Measurements from ENCODE around the gene FBLL1. TPM values are rescaled to one million over a fixed set of nuclear protein-coding genes. Genes with fewer than 3 reads are reported as not detected.

FBLL1 gene
- total and polyA plus RNA-seq, 2 experiments from 2014 or later, result 2.3 to 6.0 TPM

DNA sequence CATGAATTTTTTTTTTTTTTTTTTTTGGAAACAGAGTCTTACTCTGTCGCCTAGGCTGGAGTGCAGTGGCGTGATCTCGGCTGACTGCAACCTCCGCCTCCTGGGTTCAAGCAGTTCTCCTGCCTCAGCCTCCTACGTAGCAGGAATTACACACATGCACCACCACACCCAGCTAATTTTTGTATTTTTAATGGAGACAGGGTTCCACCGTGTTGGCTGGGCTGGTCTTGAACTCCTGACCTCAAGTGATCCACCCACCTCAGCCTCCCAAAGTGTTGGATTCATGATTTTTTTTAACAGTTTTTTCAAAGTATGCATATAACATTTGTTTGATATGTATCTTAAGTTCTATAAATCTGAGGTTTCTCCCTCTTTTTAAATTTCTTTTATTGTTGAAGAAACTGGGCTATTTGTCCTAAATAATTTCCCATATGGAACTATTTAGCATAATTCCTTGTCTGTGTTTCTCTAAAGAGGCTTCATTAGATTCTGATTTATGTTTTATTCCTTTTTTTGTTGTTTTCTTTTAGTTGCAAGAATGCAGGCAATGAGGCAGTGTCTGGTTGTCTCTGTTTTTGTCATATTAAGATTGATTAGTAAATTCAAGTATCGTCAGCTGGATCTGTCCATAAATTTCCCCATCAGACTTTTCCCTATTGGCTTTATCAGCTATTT lies 26.4 kb upstream of the FBLL1 start:
- no peaks in the 10 kb centered on the region for H3K9me3 Mint-ChIP-seq
- H3K9me2 ChIP-seq (ENCODE audit: insufficient read depth), result no peaks in the 10 kb centered on the region

DNA sequence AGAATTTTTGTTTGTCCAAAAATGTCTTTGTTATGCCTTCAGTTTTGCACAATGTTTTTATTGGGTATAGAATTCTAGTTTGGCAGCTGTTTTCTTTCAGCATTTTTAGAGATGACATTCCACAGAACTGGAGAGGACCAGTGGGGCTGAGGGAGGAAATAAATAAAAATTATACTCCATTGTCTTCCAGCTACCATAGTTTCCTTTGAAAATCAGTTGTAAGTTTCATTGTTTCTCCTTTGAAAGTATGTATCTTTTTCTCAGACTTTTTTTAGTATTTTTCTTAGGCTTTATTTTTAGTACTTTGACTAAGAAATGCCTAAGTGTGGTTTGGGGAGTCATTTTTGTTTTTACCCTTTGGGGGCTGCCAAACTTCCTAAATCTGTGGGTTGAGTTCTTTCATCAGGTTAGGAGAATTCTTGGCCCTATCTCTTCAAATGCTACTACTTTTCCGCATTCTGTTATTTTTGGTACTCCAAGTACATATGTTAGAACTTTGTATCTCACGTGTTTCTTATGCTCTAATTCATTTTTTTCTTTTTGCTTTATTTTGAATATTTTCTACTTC lies 15.2 kb upstream of the FBLL1 start:
- ATAC-seq (no peak), DNase-seq (ENCODE audit: low spot score) (no peak)
- Mint-ChIP-seq H3K4me3 (no peak overlapping the region), H3K9me3 (no peaks in the 10 kb centered on the region), H3K36me3 (ENCODE audit: low read depth) (peaks cover 90% of the 10 kb centered on the region), H3K4me1 (no peaks in the 10 kb centered on the region), H3K27ac (no peak overlapping the region), H3K27me3 (ENCODE audit: insufficient read depth, low read depth, poor library complexity) (peaks cover 1% of the 10 kb centered on the region)
- Histone ChIP-seq H3K4me2 (no peak overlapping the region), H2AFZ (no peak overlapping the region), H3K4me3 (no peak overlapping the region), H3K36me3 (ENCODE audit: insufficient read depth) (peaks cover 82% of the 10 kb centered on the region), H3F3A (replicated peaks; ENCODE audit: low read depth) (0 out of 2 replicates have a peak, but pooled peaks cover 3% of the 10 kb centered on the region), H3K4me1 (ENCODE audit: insufficient read depth) (no peaks in the 10 kb centered on the region), H3K79me2 (replicated peaks; ENCODE audit: insufficient read depth) (no peaks in the 10 kb centered on the region), H3K9me2 (ENCODE audit: insufficient read depth) (no peaks in the 10 kb centered on the region), H3K27ac (ENCODE audit: low read depth) (no peak overlapping the region), H4K20me1 (replicated peaks; ENCODE audit: insufficient read depth) (peaks cover 12% of the 10 kb centered on the region; the same call in 1 of the 2 replicates), H3K27me3 (ENCODE audit: insufficient read depth) (no peaks in the 10 kb centered on the region)
- TF ChIP-seq JUNB (IDR thresholded peaks at IDR 0.05; ENCODE audit: unreplicated experiment) (no peak), EZH2phosphoT487 (IDR thresholded peaks at IDR 0.05; ENCODE audit: unreplicated experiment) (no peak), CREB1 (CRISPR knock-in tag; IDR thresholded peaks at IDR 0.05; ENCODE audit: low read depth) (no peak), STAT1 (IDR thresholded peaks at IDR 0.05; ENCODE audit: unreplicated experiment) (no peak), ZNF114 (CRISPR knock-in tag; IDR thresholded peaks at IDR 0.05) (no peak)
- TF ChIP-seq, protein P1, sequence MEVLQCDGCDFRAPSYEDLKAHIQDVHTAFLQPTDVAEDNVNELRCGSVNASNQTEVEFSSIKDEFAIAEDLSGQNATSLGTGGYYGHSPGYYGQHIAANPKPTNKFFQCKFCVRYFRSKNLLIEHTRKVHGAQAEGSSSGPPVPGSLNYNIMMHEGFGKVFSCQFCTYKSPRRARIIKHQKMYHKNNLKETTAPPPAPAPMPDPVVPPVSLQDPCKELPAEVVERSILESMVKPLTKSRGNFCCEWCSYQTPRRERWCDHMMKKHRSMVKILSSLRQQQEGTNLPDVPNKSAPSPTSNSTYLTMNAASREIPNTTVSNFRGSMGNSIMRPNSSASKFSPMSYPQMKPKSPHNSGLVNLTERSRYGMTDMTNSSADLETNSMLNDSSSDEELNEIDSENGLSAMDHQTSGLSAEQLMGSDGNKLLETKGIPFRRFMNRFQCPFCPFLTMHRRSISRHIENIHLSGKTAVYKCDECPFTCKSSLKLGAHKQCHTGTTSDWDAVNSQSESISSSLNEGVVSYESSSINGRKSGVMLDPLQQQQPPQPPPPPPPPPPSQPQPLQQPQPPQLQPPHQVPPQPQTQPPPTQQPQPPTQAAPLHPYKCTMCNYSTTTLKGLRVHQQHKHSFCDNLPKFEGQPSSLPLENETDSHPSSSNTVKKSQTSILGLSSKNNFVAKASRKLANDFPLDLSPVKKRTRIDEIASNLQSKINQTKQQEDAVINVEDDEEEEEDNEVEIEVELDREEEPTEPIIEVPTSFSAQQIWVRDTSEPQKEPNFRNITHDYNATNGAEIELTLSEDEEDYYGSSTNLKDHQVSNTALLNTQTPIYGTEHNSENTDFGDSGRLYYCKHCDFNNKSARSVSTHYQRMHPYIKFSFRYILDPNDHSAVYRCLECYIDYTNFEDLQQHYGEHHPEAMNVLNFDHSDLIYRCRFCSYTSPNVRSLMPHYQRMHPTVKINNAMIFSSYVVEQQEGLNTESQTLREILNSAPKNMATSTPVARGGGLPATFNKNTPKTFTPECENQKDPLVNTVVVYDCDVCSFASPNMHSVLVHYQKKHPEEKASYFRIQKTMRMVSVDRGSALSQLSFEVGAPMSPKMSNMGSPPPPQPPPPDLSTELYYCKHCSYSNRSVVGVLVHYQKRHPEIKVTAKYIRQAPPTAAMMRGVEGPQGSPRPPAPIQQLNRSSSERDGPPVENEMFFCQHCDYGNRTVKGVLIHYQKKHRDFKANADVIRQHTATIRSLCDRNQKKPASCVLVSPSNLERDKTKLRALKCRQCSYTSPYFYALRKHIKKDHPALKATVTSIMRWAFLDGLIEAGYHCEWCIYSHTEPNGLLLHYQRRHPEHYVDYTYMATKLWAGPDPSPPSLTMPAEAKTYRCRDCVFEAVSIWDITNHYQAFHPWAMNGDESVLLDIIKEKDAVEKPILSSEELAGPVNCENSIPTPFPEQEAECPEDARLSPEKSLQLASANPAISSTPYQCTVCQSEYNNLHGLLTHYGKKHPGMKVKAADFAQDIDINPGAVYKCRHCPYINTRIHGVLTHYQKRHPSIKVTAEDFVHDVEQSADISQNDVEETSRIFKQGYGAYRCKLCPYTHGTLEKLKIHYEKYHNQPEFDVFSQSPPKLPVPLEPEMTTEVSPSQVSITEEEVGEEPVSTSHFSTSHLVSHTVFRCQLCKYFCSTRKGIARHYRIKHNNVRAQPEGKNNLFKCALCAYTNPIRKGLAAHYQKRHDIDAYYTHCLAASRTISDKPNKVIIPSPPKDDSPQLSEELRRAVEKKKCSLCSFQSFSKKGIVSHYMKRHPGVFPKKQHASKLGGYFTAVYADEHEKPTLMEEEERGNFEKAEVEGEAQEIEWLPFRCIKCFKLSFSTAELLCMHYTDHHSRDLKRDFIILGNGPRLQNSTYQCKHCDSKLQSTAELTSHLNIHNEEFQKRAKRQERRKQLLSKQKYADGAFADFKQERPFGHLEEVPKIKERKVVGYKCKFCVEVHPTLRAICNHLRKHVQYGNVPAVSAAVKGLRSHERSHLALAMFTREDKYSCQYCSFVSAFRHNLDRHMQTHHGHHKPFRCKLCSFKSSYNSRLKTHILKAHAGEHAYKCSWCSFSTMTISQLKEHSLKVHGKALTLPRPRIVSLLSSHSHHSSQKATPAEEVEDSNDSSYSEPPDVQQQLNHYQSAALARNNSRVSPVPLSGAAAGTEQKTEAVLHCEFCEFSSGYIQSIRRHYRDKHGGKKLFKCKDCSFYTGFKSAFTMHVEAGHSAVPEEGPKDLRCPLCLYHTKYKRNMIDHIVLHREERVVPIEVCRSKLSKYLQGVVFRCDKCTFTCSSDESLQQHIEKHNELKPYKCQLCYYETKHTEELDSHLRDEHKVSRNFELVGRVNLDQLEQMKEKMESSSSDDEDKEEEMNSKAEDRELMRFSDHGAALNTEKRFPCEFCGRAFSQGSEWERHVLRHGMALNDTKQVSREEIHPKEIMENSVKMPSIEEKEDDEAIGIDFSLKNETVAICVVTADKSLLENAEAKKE (CRISPR knock-in tag; IDR thresholded peaks at IDR 0.05), result no peak

More for the DNA sequence above, 26.4 kb upstream of the FBLL1 start:
- Mint-ChIP-seq H3K4me1 (no peaks in the 10 kb centered on the region), H3K27me3 (ENCODE audit: insufficient read depth, low read depth, poor library complexity) (no peaks in the 10 kb centered on the region), H3K36me3 (ENCODE audit: low read depth) (peaks cover 64% of the 10 kb centered on the region), H3K4me3 (no peak overlapping the region), H3K27ac (no peak overlapping the region)
- Histone ChIP-seq H3K4me1 (ENCODE audit: insufficient read depth) (no peaks in the 10 kb centered on the region), H3K27ac (ENCODE audit: low read depth) (no peak overlapping the region), H3K79me2 (replicated peaks; ENCODE audit: insufficient read depth) (no peaks in the 10 kb centered on the region), H3K27me3 (ENCODE audit: insufficient read depth) (no peaks in the 10 kb centered on the region), H2AFZ (no peak overlapping the region), H3K36me3 (ENCODE audit: insufficient read depth) (peaks cover 51% of the 10 kb centered on the region), H3K4me2 (no peak overlapping the region), H3K4me3 (no peak overlapping the region), H3F3A (replicated peaks; ENCODE audit: low read depth) (no peaks in the 10 kb centered on the region), H4K20me1 (replicated peaks; ENCODE audit: insufficient read depth) (peaks cover 9% of the 10 kb centered on the region)
- DNase-seq (ENCODE audit: low spot score) (no peak), ATAC-seq (no peak)
- TF ChIP-seq JUNB (IDR thresholded peaks at IDR 0.05; ENCODE audit: unreplicated experiment), result no peak
- no peak for TF ChIP-seq NANOG (IDR thresholded peaks at IDR 0.05; ENCODE audit: borderline replicate concordance)
- no peak for TF ChIP-seq CREB1 (CRISPR knock-in tag; IDR thresholded peaks at IDR 0.05; ENCODE audit: low read depth)

Data from GM23338 (cell line).